ENCODE data around the gene PCBD1.

Gene PCBD1

DNA sequence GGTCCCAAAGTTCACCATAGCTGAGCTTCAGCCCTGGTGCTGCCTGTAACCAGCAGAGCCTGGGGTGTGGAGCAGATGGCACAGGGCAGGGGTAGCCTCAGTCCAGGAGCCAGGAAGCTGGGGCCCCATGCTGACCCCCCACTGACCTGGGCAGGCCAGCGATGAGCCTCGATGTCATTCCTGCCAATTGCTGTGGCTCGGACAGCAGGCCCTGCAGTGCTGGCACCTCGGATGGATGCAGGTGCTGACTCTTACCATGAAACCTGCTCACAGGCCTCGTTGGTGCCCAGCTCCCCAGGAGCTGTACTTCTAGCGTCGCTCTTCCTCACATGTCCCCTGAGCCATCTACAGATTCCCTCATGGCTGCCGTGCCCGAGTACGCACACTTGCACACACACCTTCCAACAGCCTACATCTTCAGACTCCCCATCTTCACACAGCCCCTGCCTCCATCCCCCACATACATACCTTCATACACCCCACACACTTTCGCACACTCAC, 46.8 kb upstream of the PCBD1 start:
- no peaks in the 10 kb centered on the region for H3K27me3 ChIP-seq (ENCODE audit: insufficient read depth, poor library complexity, severe bottlenecking)
- no peak for DNase-seq (ENCODE audit: low spot score)
- TF ChIP-seq, protein P1, sequence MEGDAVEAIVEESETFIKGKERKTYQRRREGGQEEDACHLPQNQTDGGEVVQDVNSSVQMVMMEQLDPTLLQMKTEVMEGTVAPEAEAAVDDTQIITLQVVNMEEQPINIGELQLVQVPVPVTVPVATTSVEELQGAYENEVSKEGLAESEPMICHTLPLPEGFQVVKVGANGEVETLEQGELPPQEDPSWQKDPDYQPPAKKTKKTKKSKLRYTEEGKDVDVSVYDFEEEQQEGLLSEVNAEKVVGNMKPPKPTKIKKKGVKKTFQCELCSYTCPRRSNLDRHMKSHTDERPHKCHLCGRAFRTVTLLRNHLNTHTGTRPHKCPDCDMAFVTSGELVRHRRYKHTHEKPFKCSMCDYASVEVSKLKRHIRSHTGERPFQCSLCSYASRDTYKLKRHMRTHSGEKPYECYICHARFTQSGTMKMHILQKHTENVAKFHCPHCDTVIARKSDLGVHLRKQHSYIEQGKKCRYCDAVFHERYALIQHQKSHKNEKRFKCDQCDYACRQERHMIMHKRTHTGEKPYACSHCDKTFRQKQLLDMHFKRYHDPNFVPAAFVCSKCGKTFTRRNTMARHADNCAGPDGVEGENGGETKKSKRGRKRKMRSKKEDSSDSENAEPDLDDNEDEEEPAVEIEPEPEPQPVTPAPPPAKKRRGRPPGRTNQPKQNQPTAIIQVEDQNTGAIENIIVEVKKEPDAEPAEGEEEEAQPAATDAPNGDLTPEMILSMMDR (IDR thresholded peaks at IDR 0.05; ENCODE audit: poor library complexity, severe bottlenecking): no peak
- H3K4me3 ChIP-seq (ENCODE audit: severe bottlenecking): no peak overlapping the region
- H3K9me3 ChIP-seq (ENCODE audit: severe bottlenecking): no peaks in the 10 kb centered on the region
- ATAC-seq (ENCODE audit: low read depth): no peak
- H3K36me3 ChIP-seq (ENCODE audit: low read depth): no peaks in the 10 kb centered on the region
- H3K4me1 ChIP-seq (ENCODE audit: insufficient read depth, poor library complexity, severe bottlenecking): no peaks in the 10 kb centered on the region
- no peak overlapping the region for H3K27ac ChIP-seq (ENCODE audit: poor library complexity, severe bottlenecking)

DNA sequence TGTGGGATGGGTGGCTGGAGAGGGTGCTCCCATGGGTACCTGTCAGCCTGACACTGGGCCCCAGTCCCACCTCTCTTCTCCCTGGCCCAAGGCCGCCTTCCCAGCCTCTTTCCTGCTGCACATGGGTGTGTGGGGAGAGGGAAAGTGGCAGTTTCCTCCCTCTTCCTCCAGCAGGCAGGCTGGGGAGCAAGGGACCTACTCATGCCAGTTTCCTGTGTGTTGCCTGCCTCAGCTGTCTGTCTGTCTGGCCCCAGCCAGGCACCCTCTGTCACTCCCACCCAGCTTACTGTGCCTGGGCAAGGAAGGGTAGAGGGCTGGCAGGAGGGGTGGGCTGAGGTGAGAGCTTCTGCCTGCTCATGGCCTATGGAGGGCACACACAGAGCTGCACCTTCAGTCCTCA, 46.3 kb upstream of the PCBD1 start:
- no peak for ATAC-seq (ENCODE audit: low read depth)
- no peaks in the 10 kb centered on the region for H3K4me1 ChIP-seq (ENCODE audit: insufficient read depth, poor library complexity, severe bottlenecking)
- DNase-seq (ENCODE audit: low spot score): no peak

DNA sequence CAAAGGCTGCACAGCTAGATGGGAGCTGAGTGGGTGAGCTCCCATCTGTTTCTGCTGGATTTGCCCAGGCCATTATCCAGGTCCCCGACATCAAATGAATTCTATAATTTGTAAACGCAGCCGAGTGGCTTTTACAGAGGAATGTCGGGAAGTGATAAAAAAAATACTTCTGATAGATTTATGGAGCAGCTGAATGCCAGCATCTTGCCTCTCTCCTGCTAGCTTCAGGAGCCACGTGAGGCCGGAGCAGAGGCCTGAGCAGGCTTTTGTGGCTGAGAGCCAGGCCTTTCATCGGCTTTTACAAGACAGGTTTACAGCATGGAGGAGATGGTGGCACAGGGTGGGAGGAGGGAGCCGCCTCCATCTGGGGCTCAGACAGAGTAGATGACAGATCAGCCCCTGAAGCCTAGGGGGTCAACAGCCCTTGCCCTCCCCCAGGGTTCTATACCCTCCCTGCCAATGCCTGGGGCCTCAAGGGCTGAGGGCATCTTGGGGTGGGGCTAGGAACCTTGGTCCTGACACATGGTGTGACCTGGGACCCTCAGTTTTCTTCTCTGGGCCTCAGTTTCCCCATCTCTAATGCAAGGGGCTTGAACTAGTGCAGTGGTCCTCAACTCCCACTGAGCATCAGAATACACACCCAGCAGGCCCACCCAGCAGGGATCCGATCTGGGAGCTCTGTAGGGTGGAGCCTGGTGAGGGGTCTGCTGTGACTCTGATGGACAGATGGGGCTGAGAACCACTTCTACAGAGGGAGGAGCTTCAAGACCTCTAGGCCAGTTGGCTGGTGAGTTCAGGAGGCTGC, 44.2 kb upstream of the PCBD1 start:
- TF ChIP-seq, protein P1 (IDR thresholded peaks at IDR 0.05; ENCODE audit: poor library complexity, severe bottlenecking): no peak
- Histone ChIP-seq H3K4me3 (ENCODE audit: severe bottlenecking) (no peak overlapping the region), H3K9me3 (ENCODE audit: severe bottlenecking) (no peaks in the 10 kb centered on the region), H3K27me3 (ENCODE audit: insufficient read depth, poor library complexity, severe bottlenecking) (no peaks in the 10 kb centered on the region), H3K4me1 (ENCODE audit: insufficient read depth, poor library complexity, severe bottlenecking) (no peaks in the 10 kb centered on the region), H3K27ac (ENCODE audit: poor library complexity, severe bottlenecking) (no peak overlapping the region), H3K36me3 (ENCODE audit: low read depth) (no peaks in the 10 kb centered on the region)
- DNase-seq (ENCODE audit: low spot score) (no peak), ATAC-seq (ENCODE audit: low read depth) (no peak)

More for the DNA sequence above, 46.3 kb upstream of the PCBD1 start:
- no peaks in the 10 kb centered on the region for H3K9me3 ChIP-seq (ENCODE audit: severe bottlenecking)
- H3K27ac ChIP-seq (ENCODE audit: poor library complexity, severe bottlenecking): no peak overlapping the region
- TF ChIP-seq, protein P1 (IDR thresholded peaks at IDR 0.05; ENCODE audit: poor library complexity, severe bottlenecking): no peak
- H3K27me3 ChIP-seq (ENCODE audit: insufficient read depth, poor library complexity, severe bottlenecking): no peaks in the 10 kb centered on the region
- no peak overlapping the region for H3K4me3 ChIP-seq (ENCODE audit: severe bottlenecking)
- H3K36me3 ChIP-seq (ENCODE audit: low read depth): no peaks in the 10 kb centered on the region

DNA sequence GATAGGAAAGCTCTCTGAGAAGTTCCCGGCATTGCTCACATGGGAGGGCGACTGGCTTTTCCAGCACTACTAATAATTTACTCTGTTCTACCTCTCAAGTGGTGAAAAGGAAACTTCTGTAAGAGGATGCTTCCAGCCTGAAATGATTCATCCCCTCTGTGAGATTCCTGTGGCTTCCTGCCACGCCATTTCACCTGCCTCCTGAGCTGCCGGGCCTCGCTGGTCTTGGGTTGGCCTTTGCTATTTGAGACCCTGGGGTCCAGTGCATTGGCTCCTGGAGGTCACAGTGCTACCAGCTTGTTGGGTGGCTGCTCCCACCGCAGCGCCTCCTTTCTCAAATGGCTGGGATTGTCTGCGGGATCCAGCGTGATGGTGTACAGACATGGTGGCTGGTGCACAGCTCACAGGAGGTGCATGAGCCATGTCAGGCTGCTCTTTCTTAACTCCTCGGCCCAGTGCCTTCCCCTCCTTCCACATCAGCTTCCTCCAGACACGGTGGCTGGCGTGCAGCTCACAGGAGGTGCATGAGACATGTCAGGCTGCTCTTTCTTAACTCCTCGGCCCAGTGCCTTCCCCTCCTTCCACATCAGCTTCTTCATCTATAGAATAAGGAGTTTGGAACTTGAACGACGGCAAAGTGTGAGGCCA, 42.9 kb upstream of the PCBD1 start:
- H3K36me3 ChIP-seq (ENCODE audit: low read depth): no peaks in the 10 kb centered on the region
- H3K4me3 ChIP-seq (ENCODE audit: severe bottlenecking): no peak overlapping the region
- no peaks in the 10 kb centered on the region for H3K27me3 ChIP-seq (ENCODE audit: insufficient read depth, poor library complexity, severe bottlenecking)
- H3K9me3 ChIP-seq (ENCODE audit: severe bottlenecking): no peaks in the 10 kb centered on the region
- TF ChIP-seq, protein P1 (IDR thresholded peaks at IDR 0.05; ENCODE audit: poor library complexity, severe bottlenecking): no peak
- DNase-seq (ENCODE audit: low spot score) (no peak), ATAC-seq (ENCODE audit: low read depth) (peak; percentile 92)
- H3K27ac ChIP-seq (ENCODE audit: poor library complexity, severe bottlenecking): no peak overlapping the region
- no peaks in the 10 kb centered on the region for H3K4me1 ChIP-seq (ENCODE audit: insufficient read depth, poor library complexity, severe bottlenecking)

All from RWPE2 (cell line).